A549 (cell line): ENCODE measurements around the gene OMP. TPM values are rescaled to one million over a fixed set of nuclear protein-coding genes. Genes with fewer than 3 reads are reported as not detected.

ENCODE experiments used
- ATAC-seq, 2 experiments: fragments of 200-7000 bp in 1 of 2; fragments of >200 bp in 1 of 2; cut with Nextera tagmentation in 1 of 2; cut with Tn5 transposase in 1 of 2; 3 replicates each; pipeline versions ENCODE4 v1.8.0 to v1.9.1; 2018 to 2020; ENCODE audit warnings: mild to moderate bottlenecking in 1 of 2, moderate library complexity in 1 of 2
- CTCF ChIA-PET: fragments of 300-600 bp; sonication (Branson Sonifier 250); formaldehyde crosslinking; extraction: SDS; loops from one replicate; lab custom pipeline; 2021; ENCODE audit warnings: antibody characterized with exemption, inconsistent platforms; lab: Yijun Ruan, JAX
- POLR2A ChIA-PET: fragments of 350-600 bp; formaldehyde crosslinking; extraction: SDS; loops from one replicate; lab custom pipeline; 2021; ENCODE audit warnings: antibody characterized with exemption, inconsistent platforms; lab: Yijun Ruan, JAX
- DNase-seq, 2 experiments: peaks; one replicate each; pipeline versions ENCODE4 v3.0.0 to v3.0.0-alpha.2; 2011 to 2016; ENCODE audit warnings: low read depth in 1 of 2, low spot score in 1 of 2
- FAIRE-seq: peaks from 2 replicates; lab custom pipeline; 2011; peaks lifted over from hg19 to GRCh38; lab: Jason Lieb, UNC
- H3K27ac ChIP-seq, 2 experiments: fragments of >200 bp; sonication (Bioruptor Twin); formaldehyde crosslinking; 3 replicates each; pipeline ENCODE4 v1.5.1; 2016 to 2017
- H3K4me1 ChIP-seq: fragments of >200 bp; sonication (Bioruptor Twin); formaldehyde crosslinking; 3 replicates; pipeline ENCODE4 v1.6.1; 2016
- H3K4me2 ChIP-seq: fragments of >200 bp; sonication (Bioruptor Twin); formaldehyde crosslinking; 3 replicates; pipeline ENCODE4 v1.6.1; 2016
- H3K4me3 ChIP-seq: fragments of >200 bp; sonication (Bioruptor Twin); formaldehyde crosslinking; 3 replicates; pipeline ENCODE4 v1.5.1; 2016
- H3K9me3 ChIP-seq: fragments of >200 bp; sonication (Bioruptor Twin); formaldehyde crosslinking; 3 replicates; pipeline ENCODE4 v1.6.1; 2016
- ATOH8 ChIP-seq: fragments of 250-450 bp; sonication (Bioruptor Pico); IDR thresholded peaks from 2 replicates; pipeline ENCODE4 v1.5.0; 2020; ENCODE audit warnings: low read depth, mild to moderate bottlenecking, moderate library complexity
- CBX8 ChIP-seq: fragments of 200-600 bp; sonication (generic); IDR thresholded peaks from 2 replicates; pipeline ENCODE4 v1.6.1; 2016
- CEBPB ChIP-seq, 2 experiments: fragments of >200 bp in 1 of 2; sonication (Bioruptor Twin) in 1 of 2; formaldehyde crosslinking in 1 of 2; IDR thresholded peaks; 2 replicates each; pipeline ENCODE4 v1.6.1; 2012 to 2016
- CHD2 ChIP-seq: fragments of 150-350 bp; IDR thresholded peaks from 2 replicates; pipeline ENCODE4 v1.6.1; 2014; ENCODE audit warnings: low read length; ENCODE audit not compliant: partially characterized antibody
- CTCF ChIP-seq: fragments of >200 bp; sonication (Bioruptor Twin); formaldehyde crosslinking; IDR thresholded peaks from 3 replicates; pipeline ENCODE4 v1.5.1; 2016
- EHMT2 ChIP-seq: fragments of 200-600 bp; sonication (generic); IDR thresholded peaks from 2 replicates; pipeline ENCODE4 v1.6.1; 2016; ENCODE audit warnings: antibody characterized with exemption, low read depth, mild to moderate bottlenecking, moderate library complexity
- ELK1 ChIP-seq: fragments of 150-350 bp; IDR thresholded peaks from 2 replicates; pipeline ENCODE4 v1.6.1; 2014; ENCODE audit warnings: low read depth, mild to moderate bottlenecking, low read length
- ESRRA ChIP-seq: fragments of 150-350 bp; IDR thresholded peaks from 2 replicates; pipeline ENCODE4 v1.6.1; 2014; ENCODE audit warnings: mild to moderate bottlenecking, low read length, borderline replicate concordance
- GATA3 ChIP-seq: IDR thresholded peaks from 2 replicates; pipeline ENCODE4 v1.6.1; 2012; ENCODE audit warnings: borderline replicate concordance
- HEYL ChIP-seq: fragments of 250-450 bp; sonication (Bioruptor Pico); IDR thresholded peaks from 2 replicates; pipeline ENCODE4 v1.8.0; 2021; ENCODE audit warnings: mild to moderate bottlenecking, moderate library complexity
- HOXA7 ChIP-seq: fragments of 250-450 bp; sonication (Bioruptor Pico); IDR thresholded peaks from 2 replicates; pipeline ENCODE4 v1.5.0; 2020; ENCODE audit warnings: mild to moderate bottlenecking, moderate library complexity
- HOXB5 ChIP-seq: fragments of 250-450 bp; sonication (Bioruptor Pico); IDR thresholded peaks from 2 replicates; pipeline ENCODE4 v1.5.0; 2020; ENCODE audit warnings: mild to moderate bottlenecking, moderate library complexity
- KDM5A ChIP-seq: fragments of 200-600 bp; sonication (generic); IDR thresholded peaks from 2 replicates; pipeline ENCODE4 v1.6.1; 2016; ENCODE audit warnings: antibody characterized with exemption, mild to moderate bottlenecking
- MYC ChIP-seq: IDR thresholded peaks from 2 replicates; pipeline ENCODE4 v1.6.1; 2012; ENCODE audit warnings: mild to moderate bottlenecking, inconsistent platforms, low read length, improper control_type of control experiment, borderline replicate concordance
- NR3C1 ChIP-seq: fragments of >200 bp; sonication (Bioruptor Twin); formaldehyde crosslinking; IDR thresholded peaks from 3 replicates; pipeline ENCODE4 v1.6.1; 2017
- PBX3 ChIP-seq: IDR thresholded peaks from 2 replicates; pipeline ENCODE4 v1.6.1; 2012
- POLR2A ChIP-seq: IDR thresholded peaks from 2 replicates; pipeline ENCODE4 v1.6.1; 2012; ENCODE audit warnings: mild to moderate bottlenecking, low read length
- RAD21 ChIP-seq, 2 experiments: fragments of >200 bp in 1 of 2; sonication (Bioruptor Twin) in 1 of 2; formaldehyde crosslinking in 1 of 2; IDR thresholded peaks in 1 of 2; conservative IDR thresholded peaks in 1 of 2; 2 replicates in 1 of 2; 3 replicates in 1 of 2; pipeline ENCODE4 v1.6.1; 2012 to 2018; ENCODE audit warnings: inconsistent platforms in 1 of 2
- RARB ChIP-seq: fragments of 250-450 bp; sonication (Bioruptor Pico); IDR thresholded peaks from 2 replicates; pipeline ENCODE4 v1.8.0; 2021; ENCODE audit warnings: mild to moderate bottlenecking, moderate library complexity
- RFX5 ChIP-seq: fragments of 450-650 bp; IDR thresholded peaks from 2 replicates; pipeline ENCODE4 v1.7.1; 2014; ENCODE audit warnings: antibody characterized with exemption, mild to moderate bottlenecking, moderate library complexity
- SMC3 ChIP-seq: fragments of >200 bp; sonication (Bioruptor Twin); formaldehyde crosslinking; IDR thresholded peaks from 3 replicates; pipeline ENCODE4 v1.6.1; 2018; ENCODE audit warnings: inconsistent platforms
- whole genome bisulfite sequencing: methylation state at CpG from one replicate; pipeline ENCODE4 v1.1.6; 2017; ENCODE audit errors: missing lambda C conversion rate; 5-methylcytosine and 5-hydroxymethylcytosine counted together
- polyA plus RNA-seq, 4 experiments: library from polyadenylated mRNA; depleted of rRNA in 3 of 4; stranded (reverse); fragments of >200 nt; fragmentation: RNase III in 1 of 4; extraction: RNeasy Plus Mini Kit Qiagen cat#74134 plus additional on column Dnase treatment in 1 of 4; gene quantifications; 2 replicates in 3 of 4; 3 replicates in 1 of 4; pipeline ENCODE4 v1.2.3, GENCODE V29; 2011 to 2017

OMP gene
- polyA plus RNA-seq, 2 of the 4 experiments (the other 2 are of a cell fraction): not detected

- TF ChIP-seq SMC3 (peak; percentile 73), RFX5 (no peak), RARB (no peak), RAD21 (conservative IDR thresholded peaks at IDR 0.05 in 1 of 2, IDR thresholded peaks at IDR 0.05 in 1 of 2) (peak; percentile 59 to 62), CTCF (peak; percentile 73), NR3C1 (no peak)
- TF ChIP-seq, all 56 proteins: peak for 3
- H3K9me3 ChIP-seq: no peaks in the 10 kb centered on the region
- 54% methylated on average over 8 of the region's 8 CpGs for WGBS
- no peak overlapping the region for H3K4me3 ChIP-seq
- DNase-seq (peak; percentile 52 to 82), FAIRE-seq (no peak), ATAC-seq (peak; percentile 31 to 73; a peak in 3 of 6 replicates)
- H3K27ac ChIP-seq: peak overlapping the region in 1 of 2 experiments; percentile 48; a peak in 2 of 6 replicates
- H3K4me1 ChIP-seq: peaks cover 31% of the 10 kb centered on the region
- CTCF ChIA-PET: interaction anchor here (0.7 to 23.6 kb wide), 24 partner anchors 10 to 506 kb away, joined by 3 to 290 read pairs (median 5); partner anchors contain the start of genes MYO7A and OMP
- H3K4me2 ChIP-seq: no peak overlapping the region
- POLR2A ChIA-PET: no interaction called here
These were observed 10.9 kb downstream of the OMP start for GRCh38 chr11:77113382-77114088.

GRCh38 chr11:77114089-77114463 lies 11.4 kb downstream of the OMP start:
- CTCF ChIA-PET: interaction anchor here (0.7 to 23.6 kb wide), 19 partner anchors 9 to 392 kb away, joined by 3 to 290 read pairs (median 7); partner anchors contain the start of genes MYO7A and OMP
- FAIRE-seq: no peak
- no peak for TF ChIP-seq POLR2A
- no peak for TF ChIP-seq CTCF
- no peak for TF ChIP-seq RFX5
- TF ChIP-seq, all 56 proteins: peak for 0

GRCh38 chr11:77115181-77115611 lies 12.6 kb downstream of the OMP start:
- FAIRE-seq: no peak

More at GRCh38 chr11:77114089-77114463, 11.4 kb downstream of the OMP start:
- Histone ChIP-seq H3K27ac (no peak overlapping the region), H3K4me2 (no peak overlapping the region), H3K4me1 (peaks cover 26% of the 10 kb centered on the region), H3K9me3 (no peaks in the 10 kb centered on the region), H3K4me3 (no peak overlapping the region)
- DNase-seq (no peak), ATAC-seq (no peak)
- WGBS: 90% methylated on average over 9 of the region's 13 CpGs
- POLR2A ChIA-PET: no interaction called here

More at GRCh38 chr11:77115181-77115611, 12.6 kb downstream of the OMP start:
- TF ChIP-seq HOXA7 (no peak), ELK1 (no peak), KDM5A (no peak), GATA3 (no peak), ATOH8 (CRISPR knock-in tag) (no peak), ESRRA (no peak), MYC (no peak), HOXB5 (no peak), POLR2A (no peak), CBX8 (no peak), CEBPB (IDR thresholded peaks at IDR 0.05) (no peak), CHD2 (no peak), PBX3 (no peak), HEYL (CRISPR knock-in tag) (no peak), EHMT2 (no peak)
- WGBS: 90% methylated on average over 16 of the region's 16 CpGs
- Histone ChIP-seq H3K4me3 (no peak overlapping the region), H3K9me3 (no peaks in the 10 kb centered on the region), H3K27ac (no peak overlapping the region), H3K4me2 (no peak overlapping the region), H3K4me1 (peaks cover 14% of the 10 kb centered on the region)
- peak; percentile 45 to 77; a peak in 3 of 6 replicates for ATAC-seq
- ChIA-PET CTCF (interaction anchor here (0.7 to 23.6 kb wide), 16 partner anchors 8 to 433 kb away, joined by 3 to 290 read pairs (median 7); partner anchors contain the start of genes MYO7A and OMP), POLR2A (no interaction called here)
- peak; percentile 23 to 69 for DNase-seq
